H54 (cell line): ENCODE results near the gene ISM1.
"Not testable (repeated sequence)": the region's sequence is repeated elsewhere in the genome, so short reads cannot be mapped to it uniquely, and the experiment has no call there.

Experiments used
- DNase-seq: peaks from one replicate; pipeline ENCODE4 v3.0.0; 2011; ENCODE audit warnings: low spot score, mixed read lengths; ENCODE audit not compliant: insufficient read length
- FAIRE-seq: peaks from 3 replicates; lab custom pipeline; 2011; peaks lifted over from hg19 to GRCh38; lab: Jason Lieb, UNC
- POLR2A ChIP-seq: IDR thresholded peaks from 2 replicates; pipeline ENCODE4 v1.6.1; 2011; ENCODE audit warnings: low read depth, mild to moderate bottlenecking, low read length

The ISM1 gene

GRCh38 chr20:13231031-13231752 is 10.1 kb downstream of the ISM1 start:
- FAIRE-seq (peak; percentile 91), DNase-seq (peak; percentile 34)
- no peak for TF ChIP-seq POLR2A

- no peak for FAIRE-seq
- DNase-seq: no peak
- TF ChIP-seq POLR2A: no peak
Measured at GRCh38 chr20:13232999-13233398, 11.9 kb downstream of the ISM1 start.

GRCh38 chr20:13234961-13235360 is 13.9 kb downstream of the ISM1 start:
- no peak for TF ChIP-seq POLR2A
- FAIRE-seq: no peak
- no peak for DNase-seq

GRCh38 chr20:13236360-13236759 is 15.3 kb downstream of the ISM1 start:
- not testable (repeated sequence) for FAIRE-seq, DNase-seq

GRCh38 chr20:13236990-13237720 is 16.1 kb downstream of the ISM1 start:
- DNase-seq: no peak
- no peak for TF ChIP-seq POLR2A
- FAIRE-seq: no peak

GRCh38 chr20:13238001-13238653 is 17.1 kb downstream of the ISM1 start:
- FAIRE-seq (no peak), DNase-seq (no peak)
- no peak for TF ChIP-seq POLR2A

GRCh38 chr20:13243826-13244376 is 22.8 kb downstream of the ISM1 start:
- no peak for DNase-seq
- FAIRE-seq: no peak
- TF ChIP-seq POLR2A: no peak

GRCh38 chr20:13245250-13245723 is 24.2 kb downstream of the ISM1 start:
- DNase-seq (no peak), FAIRE-seq (no peak)
- TF ChIP-seq POLR2A: no peak

- no peak for DNase-seq
- FAIRE-seq: no peak
- TF ChIP-seq POLR2A: no peak
Measured at GRCh38 chr20:13249118-13249797, 28.2 kb downstream of the ISM1 start.

GRCh38 chr20:13249798-13250170 is 28.7 kb downstream of the ISM1 start:
- no peak for FAIRE-seq
- no peak for DNase-seq
- no peak for TF ChIP-seq POLR2A

- DNase-seq (no peak), FAIRE-seq (no peak)
- TF ChIP-seq POLR2A: no peak
Measured at GRCh38 chr20:13250251-13250650, 29.2 kb downstream of the ISM1 start.

GRCh38 chr20:13251106-13251903 is 30.2 kb downstream of the ISM1 start:
- FAIRE-seq (no peak), DNase-seq (no peak)
- no peak for TF ChIP-seq POLR2A

GRCh38 chr20:13251904-13252297 is 30.8 kb downstream of the ISM1 start:
- FAIRE-seq (no peak), DNase-seq (no peak)
- no peak for TF ChIP-seq POLR2A
